Colonic mucosa (tissue), 4 donors: ENCODE results near the gene ZNRF2. TPM values are rescaled to one million over a fixed set of nuclear protein-coding genes. Genes with fewer than 3 reads are reported as not detected.

ENCODE experiments used
- DNase-seq: peaks from one replicate; pipeline ENCODE4 v3.0.0-alpha.2; 2020
- H3K27ac ChIP-seq: fragments of 200-600 bp; one replicate; pipeline ENCODE4 v1.8.0; 2021
- H3K27me3 ChIP-seq: fragments of 200-600 bp; one replicate; pipeline ENCODE4 v1.8.0; 2021
- H3K36me3 ChIP-seq: fragments of 200-600 bp; one replicate; pipeline ENCODE4 v1.8.0; 2021
- H3K4me1 ChIP-seq: fragments of 200-600 bp; one replicate; pipeline ENCODE4 v1.8.0; 2021; ENCODE audit warnings: mild to moderate bottlenecking
- H3K4me3 ChIP-seq: fragments of 200-600 bp; one replicate; pipeline ENCODE4 v1.8.0; 2021
- H3K9ac ChIP-seq, 2 donors: one replicate each; pipeline ENCODE4 v1.7.0; 2013; ENCODE audit warnings: control low read depth in 2 of 2, low read depth in 2 of 2, low read length in 2 of 2
- H3K9me3 ChIP-seq: fragments of 200-600 bp; one replicate; pipeline ENCODE4 v1.8.0; 2021
- intact Hi-C: fragments of 100-400 bp; cut with DNase I; formaldehyde crosslinking; loops from one replicate; pipeline ENCODE4 v1.14.1; 2022
- total RNA-seq, 2 donors: library from RNA; stranded (reverse); fragmentation: NEBNext Ultra II Directional in 1 of 2; extraction: Animal tissue kit (Norgen Biotek cat#: 25700) in 1 of 2; gene quantifications; one replicate each; pipeline ENCODE4 v1.2.1, GENCODE V29; 2021
- TF ChIP-seq, protein P1 (sequence below): fragments of 200-600 bp; IDR thresholded peaks from one replicate; pipeline ENCODE4 v1.8.0; 2022; ENCODE audit warnings: antibody characterized with exemption, mild to moderate bottlenecking
- donor health status: healthy.
- donor health status: DM: no; HTN: no; CAD: no.
- donor health status: DM: no; HTN: no; CAD: no.

ZNRF2 gene
- total RNA-seq, 2 donors from 2014 or later: 42.4 to 45.9 TPM

DNA sequence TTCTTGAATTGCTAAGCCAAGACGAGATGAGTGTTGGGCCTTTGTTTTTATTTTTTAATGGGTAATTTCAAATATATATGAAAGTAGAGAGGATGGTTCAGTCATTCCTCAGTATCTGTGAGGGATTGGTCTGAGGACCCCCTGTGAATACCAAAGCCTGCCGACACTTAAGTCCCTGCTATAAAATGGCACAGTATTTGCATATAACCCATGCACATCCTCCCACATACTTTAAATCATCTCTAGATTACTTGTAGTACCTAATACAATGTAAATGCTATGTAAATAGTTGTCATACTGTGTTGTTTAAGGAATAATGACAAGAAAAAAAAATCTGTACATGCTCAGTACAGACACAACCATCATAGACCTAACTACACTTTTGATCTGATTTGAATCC lies 120.8 kb downstream of the ZNRF2 start:
- DNase-seq: no peak
- no peak overlapping the region for H3K9ac ChIP-seq
- no peaks in the 10 kb centered on the region for H3K27me3 ChIP-seq
- no peaks in the 10 kb centered on the region for H3K36me3 ChIP-seq
- H3K27ac ChIP-seq: no peak overlapping the region
- H3K4me1 ChIP-seq: no peaks in the 10 kb centered on the region
- no peaks in the 10 kb centered on the region for H3K9me3 ChIP-seq
- intact Hi-C loops: no loop called here
- H3K4me3 ChIP-seq: no peak overlapping the region
- TF ChIP-seq, protein P1, sequence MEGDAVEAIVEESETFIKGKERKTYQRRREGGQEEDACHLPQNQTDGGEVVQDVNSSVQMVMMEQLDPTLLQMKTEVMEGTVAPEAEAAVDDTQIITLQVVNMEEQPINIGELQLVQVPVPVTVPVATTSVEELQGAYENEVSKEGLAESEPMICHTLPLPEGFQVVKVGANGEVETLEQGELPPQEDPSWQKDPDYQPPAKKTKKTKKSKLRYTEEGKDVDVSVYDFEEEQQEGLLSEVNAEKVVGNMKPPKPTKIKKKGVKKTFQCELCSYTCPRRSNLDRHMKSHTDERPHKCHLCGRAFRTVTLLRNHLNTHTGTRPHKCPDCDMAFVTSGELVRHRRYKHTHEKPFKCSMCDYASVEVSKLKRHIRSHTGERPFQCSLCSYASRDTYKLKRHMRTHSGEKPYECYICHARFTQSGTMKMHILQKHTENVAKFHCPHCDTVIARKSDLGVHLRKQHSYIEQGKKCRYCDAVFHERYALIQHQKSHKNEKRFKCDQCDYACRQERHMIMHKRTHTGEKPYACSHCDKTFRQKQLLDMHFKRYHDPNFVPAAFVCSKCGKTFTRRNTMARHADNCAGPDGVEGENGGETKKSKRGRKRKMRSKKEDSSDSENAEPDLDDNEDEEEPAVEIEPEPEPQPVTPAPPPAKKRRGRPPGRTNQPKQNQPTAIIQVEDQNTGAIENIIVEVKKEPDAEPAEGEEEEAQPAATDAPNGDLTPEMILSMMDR: no peak

DNA sequence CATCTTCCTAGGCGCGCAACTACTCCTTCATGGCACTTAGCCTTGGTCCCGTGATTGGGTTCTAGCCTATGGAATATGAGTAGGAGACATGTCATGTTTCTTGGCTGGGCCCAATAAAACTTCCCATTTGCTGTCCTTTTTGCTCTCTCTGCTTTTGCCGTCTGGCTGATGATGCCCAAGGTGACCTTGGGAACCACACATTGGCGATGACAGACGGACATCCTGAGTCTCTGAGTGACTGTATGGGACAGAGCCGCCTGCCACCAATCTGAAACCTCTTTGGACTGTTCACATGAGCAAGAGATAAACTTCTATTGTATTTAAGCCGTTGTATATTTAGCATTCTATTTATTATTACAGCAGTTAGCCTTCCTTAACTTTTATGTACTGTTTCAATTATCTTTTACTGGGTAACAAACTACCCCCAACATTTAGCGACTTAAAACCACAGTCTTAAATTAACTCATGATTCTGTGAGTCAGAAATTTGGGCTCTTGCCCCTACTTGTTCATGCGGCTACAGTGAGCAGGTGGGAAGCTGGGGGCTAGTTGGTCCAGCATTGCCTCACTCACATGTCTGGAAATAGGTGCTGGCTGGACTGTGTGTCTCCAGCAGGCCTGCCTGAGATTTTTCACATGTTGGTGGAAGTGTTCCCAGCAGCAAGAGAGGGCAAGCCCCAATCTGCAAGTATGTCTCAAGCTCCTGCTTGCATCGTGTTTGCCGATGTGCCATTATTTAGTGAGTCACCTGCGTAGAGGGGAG lies 122.4 kb downstream of the ZNRF2 start:
- TF ChIP-seq, protein P1: no peak
- Histone ChIP-seq H3K4me3 (no peak overlapping the region), H3K9ac (no peak overlapping the region), H3K36me3 (no peaks in the 10 kb centered on the region), H3K4me1 (no peaks in the 10 kb centered on the region), H3K9me3 (no peaks in the 10 kb centered on the region), H3K27me3 (no peaks in the 10 kb centered on the region), H3K27ac (no peak overlapping the region)
- intact Hi-C loops: no loop called here
- no peak for DNase-seq

DNA sequence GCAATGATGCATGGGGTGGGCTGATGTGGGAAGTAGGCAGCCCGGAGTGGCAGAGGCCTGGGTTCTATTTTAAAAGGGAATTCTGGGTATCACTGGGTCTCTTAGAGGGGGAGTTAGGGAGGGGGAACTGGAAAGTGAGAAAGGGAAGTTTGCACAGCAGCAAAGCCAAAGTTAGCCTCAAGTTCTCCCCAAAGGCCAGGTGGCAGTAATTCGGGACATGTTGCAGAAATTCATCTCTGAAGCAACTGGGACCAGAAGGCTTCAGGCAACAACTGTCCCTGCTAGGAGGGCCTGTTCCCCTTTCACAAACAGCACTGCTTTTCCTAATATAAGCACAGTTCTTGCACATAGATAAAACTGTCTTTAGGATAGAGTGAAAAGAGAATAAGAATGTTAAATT lies 126.8 kb downstream of the ZNRF2 start:
- Histone ChIP-seq H3K4me3 (no peak overlapping the region), H3K27ac (no peak overlapping the region), H3K36me3 (no peaks in the 10 kb centered on the region), H3K27me3 (no peaks in the 10 kb centered on the region), H3K9ac (no peak overlapping the region), H3K9me3 (no peaks in the 10 kb centered on the region), H3K4me1 (no peaks in the 10 kb centered on the region)
- intact Hi-C loops: loop anchor here (5.0 kb wide), 2 partner anchors 134 to 249 kb away; no protein-coding TSS in a partner anchor
- DNase-seq: no peak
- TF ChIP-seq, protein P1: no peak

DNA sequence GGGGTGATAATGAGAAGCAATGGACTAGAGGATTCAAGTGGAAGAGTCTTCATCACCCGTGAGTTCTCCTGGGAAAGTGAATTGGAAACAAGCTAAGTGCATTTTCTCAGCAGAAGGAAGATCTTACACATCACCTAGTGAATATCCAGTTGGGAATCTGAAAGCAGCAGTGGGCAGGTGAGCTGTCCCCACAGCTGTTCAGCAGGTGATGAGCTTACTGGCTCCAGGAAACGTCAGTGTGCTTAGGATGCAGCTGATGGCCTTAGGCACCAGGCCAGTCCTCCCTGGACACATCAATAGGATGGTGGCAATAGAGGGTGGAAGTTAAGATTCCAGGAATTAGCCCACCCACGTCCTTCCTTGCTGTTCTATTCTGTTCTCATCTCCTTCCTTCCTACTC lies 127.5 kb downstream of the ZNRF2 start:
- Histone ChIP-seq H3K9ac (no peak overlapping the region), H3K4me3 (no peak overlapping the region), H3K36me3 (no peaks in the 10 kb centered on the region), H3K4me1 (no peaks in the 10 kb centered on the region), H3K27me3 (no peaks in the 10 kb centered on the region), H3K27ac (no peak overlapping the region), H3K9me3 (no peaks in the 10 kb centered on the region)
- TF ChIP-seq, protein P1: no peak
- intact Hi-C loops: loop anchor here (5.0 kb wide), 2 partner anchors 135 to 250 kb away; no protein-coding TSS in a partner anchor
- DNase-seq: no peak

DNA sequence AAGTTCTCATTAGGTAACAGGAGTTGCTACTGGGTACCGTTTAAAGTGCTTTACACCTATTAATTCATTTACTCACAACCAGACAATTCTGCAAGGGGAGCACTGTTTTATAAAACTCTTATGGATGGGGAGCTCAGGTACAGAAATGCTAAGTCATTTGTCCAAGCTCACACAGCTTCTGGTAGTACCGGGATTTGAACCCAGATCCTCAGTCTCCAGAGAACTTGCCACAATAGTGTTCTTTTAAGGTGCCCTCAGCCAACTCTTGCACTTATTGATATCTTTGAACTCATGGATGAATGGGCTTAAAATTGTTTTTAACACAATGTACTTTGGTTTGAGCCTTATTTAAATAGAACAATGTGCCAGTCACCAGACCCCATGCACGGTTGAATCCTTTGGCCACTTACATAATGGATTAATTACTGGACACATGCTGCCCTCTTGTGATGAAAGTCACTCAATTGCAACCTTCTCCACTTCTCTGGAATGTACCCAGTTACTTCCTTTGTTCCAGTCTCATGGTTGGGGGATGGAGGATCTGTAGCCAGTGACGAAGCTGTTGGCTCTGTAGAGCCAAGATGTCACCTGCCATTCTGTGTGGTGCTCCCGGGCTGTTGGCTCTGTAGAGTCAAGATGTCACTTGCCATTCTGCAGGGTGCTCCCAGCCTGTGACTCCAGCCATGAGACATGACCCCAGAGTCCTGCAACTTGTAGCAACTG lies 128.5 kb downstream of the ZNRF2 start:
- Histone ChIP-seq H3K27ac (no peak overlapping the region), H3K4me1 (no peaks in the 10 kb centered on the region), H3K27me3 (no peaks in the 10 kb centered on the region), H3K9me3 (no peaks in the 10 kb centered on the region), H3K9ac (no peak overlapping the region), H3K36me3 (no peaks in the 10 kb centered on the region), H3K4me3 (no peak overlapping the region)
- intact Hi-C loops: loop anchor here (5.0 kb wide), 2 partner anchors 136 to 251 kb away; no protein-coding TSS in a partner anchor
- no peak for DNase-seq
- TF ChIP-seq, protein P1: peak; percentile 35
